H1 (cell line): ENCODE measurements around the gene SEMA7A. TPM values are rescaled to one million over a fixed set of nuclear protein-coding genes. Genes with fewer than 3 reads are reported as not detected.
"Not testable (repeated sequence)": the region's sequence is repeated elsewhere in the genome, so short reads cannot be mapped to it uniquely, and the experiment has no call there.

Source experiments
- CTCF ChIA-PET: fragments of 300-600 bp; sonication (Branson Sonifier 250); formaldehyde crosslinking; loops from one replicate; lab custom pipeline; 2021; ENCODE audit not compliant: partially characterized antibody; lab: Charles Lee
- POLR2A ChIA-PET: fragments of 300-600 bp; sonication (Branson Sonifier 250); formaldehyde crosslinking; loops from one replicate; lab custom pipeline; 2021; ENCODE audit warnings: inconsistent platforms; ENCODE audit not compliant: partially characterized antibody; lab: Charles Lee
- DNase-seq, 2 experiments: peaks; one replicate each; pipeline versions ENCODE4 v3.0.0 to v3.0.0-alpha.2; 2010 to 2022; ENCODE audit warnings: low spot score in 2 of 2, low read depth in 1 of 2, mixed read lengths in 1 of 2
- FAIRE-seq: peaks from 2 replicates; lab custom pipeline; 2011; peaks lifted over from hg19 to GRCh38; lab: Jason Lieb, UNC
- H2AFZ ChIP-seq: 2 replicates; pipeline ENCODE4 v1.8.1; 2012; ENCODE audit warnings: low read length, inconsistent platforms
- H2AK5ac ChIP-seq: 2 replicates; pipeline ENCODE4 v1.6.1; 2013; ENCODE audit warnings: low read depth, low read length
- H2BK120ac ChIP-seq: replicated peaks from 2 replicates; pipeline ENCODE3; 2013; ENCODE audit warnings: low read depth, low read length, inconsistent platforms
- H2BK12ac ChIP-seq: 2 replicates; pipeline ENCODE4 v1.6.1; 2013; ENCODE audit warnings: low read depth, low read length
- H2BK15ac ChIP-seq: 2 replicates; pipeline ENCODE4 v1.6.1; 2013; ENCODE audit warnings: low read length
- H2BK20ac ChIP-seq: 2 replicates; pipeline ENCODE4 v1.6.1; 2013; ENCODE audit warnings: low read length
- H2BK5ac ChIP-seq: 2 replicates; pipeline ENCODE4 v1.6.1; 2013; ENCODE audit warnings: low read depth, low read length
- H3K14ac ChIP-seq: 2 replicates; pipeline ENCODE4 v1.6.1; 2013; ENCODE audit warnings: inconsistent platforms; ENCODE audit not compliant: insufficient read length
- H3K18ac ChIP-seq: 2 replicates; pipeline ENCODE4 v1.6.1; 2013; ENCODE audit warnings: low read length; ENCODE audit errors: extremely low read depth
- H3K23ac ChIP-seq: 2 replicates; pipeline ENCODE4 v1.6.1; 2013; ENCODE audit warnings: inconsistent platforms; ENCODE audit not compliant: insufficient read length
- H3K23me2 ChIP-seq: 2 replicates; pipeline ENCODE4 v1.6.1; 2013; ENCODE audit warnings: low read depth, low read length
- H3K27ac ChIP-seq: 2 replicates; pipeline ENCODE4 v1.6.1; 2011; ENCODE audit warnings: low read depth, low read length, inconsistent platforms
- H3K27me3 ChIP-seq, 4 experiments: replicated peaks in 1 of 4; 1 replicate in 1 of 4; 2 replicates in 3 of 4; pipeline versions ENCODE4 v1.6.1 to v1.8.1; 2011 to 2013; ENCODE audit warnings: low read length in 3 of 4, mild to moderate bottlenecking in 3 of 4, inconsistent platforms in 2 of 4, mixed read lengths in 2 of 4, moderate library complexity in 1 of 4; ENCODE audit not compliant: control insufficient read depth in 3 of 4, insufficient read depth in 3 of 4; ENCODE audit errors: extremely low read depth in 1 of 4
- H3K36me3 ChIP-seq, 4 experiments: 2 replicates each; pipeline versions ENCODE4 v1.6.1 to v1.8.1; 2011 to 2013; ENCODE audit warnings: mild to moderate bottlenecking in 4 of 4, low read length in 3 of 4, moderate library complexity in 2 of 4, control low read depth in 1 of 4, inconsistent platforms in 1 of 4; ENCODE audit not compliant: insufficient read depth in 4 of 4, control insufficient read depth in 2 of 4
- H3K4ac ChIP-seq: replicated peaks from 2 replicates; pipeline ENCODE3; 2013; ENCODE audit warnings: low read length, low read depth, mixed read lengths, inconsistent platforms; ENCODE audit not compliant: insufficient read length
- H3K4me1 ChIP-seq, 4 experiments: replicated peaks in 1 of 4; 1 replicate in 1 of 4; 2 replicates in 3 of 4; pipeline versions ENCODE4 v1.6.1 to v1.8.1; 2011 to 2013; ENCODE audit warnings: low read length in 3 of 4, inconsistent platforms in 2 of 4, mixed read lengths in 1 of 4; ENCODE audit not compliant: insufficient read depth in 4 of 4, control insufficient read depth in 3 of 4
- H3K4me2 ChIP-seq, 2 experiments: 2 replicates each; pipeline versions ENCODE4 v1.6.1 to v1.8.1; 2011 to 2013; ENCODE audit warnings: low read depth in 2 of 2, low read length in 2 of 2, control low read depth in 1 of 2, inconsistent platforms in 1 of 2, mild to moderate bottlenecking in 1 of 2; ENCODE audit not compliant: insufficient read depth in 1 of 2
- H3K4me3 ChIP-seq, 4 experiments: fragments of 200-600, 300-600 bp in 1 of 4; sonication (generic), shearing (Covaris generic), sonication (Bioruptor Twin) in 1 of 4; 2 replicates each; pipeline versions ENCODE4 v1.5.1 to v1.8.1; 2011 to 2016; ENCODE audit warnings: low read length in 4 of 4, low read depth in 3 of 4, control low read depth in 2 of 4, inconsistent platforms in 2 of 4, mild to moderate bottlenecking in 2 of 4, mixed read lengths in 1 of 4, moderate library complexity in 1 of 4; ENCODE audit not compliant: insufficient read depth in 2 of 4; ENCODE audit errors: extremely low read depth in 1 of 4
- H3K56ac ChIP-seq: replicated peaks from 2 replicates; pipeline ENCODE3; 2013; ENCODE audit warnings: low read depth, mild to moderate bottlenecking, mixed read lengths, low read length, inconsistent platforms; ENCODE audit not compliant: insufficient read length
- H3K79me1 ChIP-seq: 2 replicates; pipeline ENCODE4 v1.6.1; 2013; ENCODE audit warnings: low read depth, low read length, control low read depth
- H3K79me2 ChIP-seq, 2 experiments: 2 replicates each; pipeline versions ENCODE4 v1.6.1 to v1.8.1; 2012 to 2013; ENCODE audit warnings: low read length in 2 of 2, mild to moderate bottlenecking in 2 of 2, inconsistent platforms in 1 of 2; ENCODE audit not compliant: insufficient read depth in 2 of 2, control insufficient read depth in 1 of 2
- H3K9ac ChIP-seq, 4 experiments: replicated peaks in 1 of 4; 1 replicate in 1 of 4; 2 replicates in 3 of 4; pipeline versions ENCODE4 v1.6.1 to v1.8.1; 2011 to 2013; ENCODE audit warnings: low read depth in 3 of 4, low read length in 3 of 4, control low read depth in 2 of 4, mild to moderate bottlenecking in 2 of 4, moderate library complexity in 2 of 4, inconsistent platforms in 1 of 4; ENCODE audit errors: extremely low read depth in 1 of 4
- H3K9me3 ChIP-seq, 2 experiments: 2 replicates each; pipeline versions ENCODE4 v1.6.1 to v1.8.1; 2012 to 2013; ENCODE audit warnings: mild to moderate bottlenecking in 2 of 2, moderate library complexity in 2 of 2, control low read depth in 1 of 2, inconsistent platforms in 1 of 2, low read depth in 1 of 2, low read length in 1 of 2, mixed read lengths in 1 of 2; ENCODE audit not compliant: insufficient read depth in 2 of 2
- H4K20me1 ChIP-seq, 2 experiments: replicated peaks in 1 of 2; 2 replicates each; pipeline versions ENCODE3 to v1.8.1; 2011 to 2013; ENCODE audit warnings: inconsistent platforms in 2 of 2, low read length in 2 of 2, mild to moderate bottlenecking in 1 of 2; ENCODE audit not compliant: insufficient read depth in 2 of 2, control insufficient read depth in 1 of 2
- H4K5ac ChIP-seq: 2 replicates; pipeline ENCODE4 v1.6.1; 2013; ENCODE audit warnings: low read length, low read depth, mixed read lengths, inconsistent platforms; ENCODE audit not compliant: insufficient read length
- H4K8ac ChIP-seq: 2 replicates; pipeline ENCODE4 v1.8.0; 2013; ENCODE audit warnings: mild to moderate bottlenecking, moderate library complexity, low read length, inconsistent platforms; ENCODE audit not compliant: insufficient read depth; ENCODE audit errors: extremely low read depth
- H4K91ac ChIP-seq: replicated peaks from 2 replicates; pipeline ENCODE3; 2013; ENCODE audit warnings: low read length, mixed read lengths, inconsistent platforms; ENCODE audit not compliant: insufficient read length
- WGBS, 2 experiments: shearing (Covaris generic) in 1 of 2; methylation state at CpG; one replicate each; pipeline versions ENCODE4 v1.1.6 to v1.1.7; 2013 to 2015; ENCODE audit warnings: low lambda C conversion rate in 2 of 2, mixed read lengths in 2 of 2, inconsistent platforms in 1 of 2, low coverage in 1 of 2, missing lambda C conversion rate in 1 of 2; ENCODE audit not compliant: insufficient replicate concordance in 2 of 2, insufficient coverage in 1 of 2, insufficient read length in 1 of 2; ENCODE audit errors: extremely low coverage in 1 of 2, missing lambda C conversion rate in 1 of 2; 5-methylcytosine and 5-hydroxymethylcytosine counted together
- polyA plus RNA-seq, 7 experiments: library from polyadenylated mRNA; depleted of rRNA in 3 of 7; stranded (reverse) in 5 of 7; unstranded in 2 of 7; fragments of >200 nt in 5 of 7; fragments of 200-250 nt in 2 of 7; gene quantifications; 1 replicate in 5 of 7; 2 replicates in 1 of 7; 4 replicates in 1 of 7; pipeline versions ENCODE4 v1.2.1 to v1.2.3, GENCODE V29; 2011 to 2013; ENCODE audit warnings: missing spikeins in 2 of 7, mixed read lengths in 2 of 7
- total RNA-seq: library from RNA; stranded (reverse); fragmentation: NEBNext Ultra II Directional; extraction: Animal tissue kit (Norgen Biotek cat#: 25700); gene quantifications from 2 replicates; pipeline ENCODE4 v1.2.1, GENCODE V29; 2021

SEMA7A gene
- total and polyA plus RNA-seq, 2 of the 8 experiments (the other 6 are each of a cell fraction or from before 2014, with no cell fraction given) = 10.7 to 15.0 TPM

DNA sequence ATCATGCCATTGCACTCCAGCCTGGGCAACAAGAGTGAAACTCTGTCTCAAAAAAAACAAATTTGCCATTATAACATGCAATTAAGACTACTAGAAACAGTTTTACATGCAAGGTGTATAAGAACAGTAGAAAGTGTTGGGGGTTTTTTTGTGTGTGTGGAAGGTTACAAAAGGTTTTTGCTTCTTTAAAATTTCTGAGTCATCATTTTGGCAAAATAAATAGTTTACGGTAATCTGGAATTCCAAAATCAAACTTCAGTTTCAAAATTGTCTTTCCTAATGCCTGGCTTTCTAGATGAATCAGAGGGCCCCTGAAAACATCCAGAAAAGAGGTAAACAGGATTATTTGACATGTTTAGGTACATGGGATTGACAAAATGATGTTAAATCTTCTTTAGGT lies 72.9 kb downstream of the SEMA7A start:
- H3K4me2 ChIP-seq, H3K36me3 ChIP-seq, H4K8ac ChIP-seq, H3K18ac ChIP-seq, H3K14ac ChIP-seq, H2BK12ac ChIP-seq, H2AK5ac ChIP-seq, H3K23me2 ChIP-seq, H2BK5ac ChIP-seq, H3K4me3 ChIP-seq, DNase-seq, FAIRE-seq, H3K56ac ChIP-seq, H4K91ac ChIP-seq, H3K4ac ChIP-seq, H3K23ac ChIP-seq, H3K9me3 ChIP-seq, H2AFZ ChIP-seq, H3K9ac ChIP-seq, H2BK15ac ChIP-seq, H4K5ac ChIP-seq, H3K79me1 ChIP-seq, H3K79me2 ChIP-seq, H3K27ac ChIP-seq, H4K20me1 ChIP-seq, H2BK20ac ChIP-seq, H2BK120ac ChIP-seq, POLR2A ChIA-PET: not testable (repeated sequence)
- Histone ChIP-seq H3K4me1 (peaks cover 6 to 23% (median 13%) of the 10 kb centered on the region in 4 experiments), H3K27me3 (peaks cover 0 to 12% (median 7%) of the 10 kb centered on the region in 4 experiments; a peak in 5 of 7 replicates)
- CTCF ChIA-PET = interaction anchor here (1.2 kb wide), 2 partner anchors 14 to 208 kb away, joined by 3 to 5 read pairs; no protein-coding TSS in a partner anchor
- WGBS, 2 experiments = 85% methylated on average over 1 of the region's 1 CpG; no CpG with 5 or more reads in 1 of the 2 experiments
